Astrocyte (in vitro differentiated cells and primary cell): ENCODE measurements around the gene PLAC1.

ENCODE experiments used
- EZH2 ChIP-seq: IDR thresholded peaks from 2 replicates; pipeline ENCODE4 v1.6.1; 2012; ENCODE audit warnings: mild to moderate bottlenecking, low read length, inconsistent platforms; ENCODE audit not compliant: insufficient read depth
- TF ChIP-seq, protein P1 (sequence below): IDR thresholded peaks from 2 replicates; pipeline ENCODE4 v1.5.1; 2011; ENCODE audit warnings: low read depth, mild to moderate bottlenecking, inconsistent platforms, low read length, moderate library complexity; ENCODE audit not compliant: insufficient read depth

DNA sequence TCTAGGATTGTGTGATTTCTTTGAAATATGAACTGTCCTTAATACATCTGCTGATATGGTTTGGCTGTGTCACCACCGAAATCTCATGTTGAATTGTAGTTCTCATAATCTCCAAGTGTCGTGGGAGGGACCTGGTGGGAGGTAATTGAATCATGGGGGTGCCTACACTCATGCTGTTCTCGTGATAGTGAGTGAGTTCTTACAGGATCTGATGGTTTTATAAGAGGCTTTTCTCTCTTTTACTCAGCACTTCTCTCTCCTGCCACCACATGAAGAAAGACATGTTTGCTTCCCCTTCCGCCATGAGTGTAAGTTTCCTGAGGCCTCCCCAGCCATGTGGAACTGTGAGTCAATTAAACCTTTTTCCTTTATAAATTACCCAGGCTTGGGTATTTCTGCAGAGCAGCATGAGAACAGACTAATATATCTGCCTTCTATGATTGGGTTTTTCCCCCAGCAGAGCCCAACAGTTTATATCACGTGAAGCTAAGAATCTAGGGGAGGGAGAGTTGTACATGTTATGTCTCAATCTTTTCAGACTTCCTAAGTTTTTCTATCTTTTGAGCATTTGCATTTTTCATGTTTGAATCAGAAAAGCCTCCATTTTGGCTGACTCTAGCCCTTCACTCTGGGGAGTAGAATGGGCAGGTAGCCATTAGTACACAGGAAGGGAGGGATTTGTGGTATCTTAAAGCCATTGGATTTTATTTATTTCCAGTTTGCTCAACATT is 58.9 kb downstream of the PLAC1 start:
- TF ChIP-seq, protein P1, sequence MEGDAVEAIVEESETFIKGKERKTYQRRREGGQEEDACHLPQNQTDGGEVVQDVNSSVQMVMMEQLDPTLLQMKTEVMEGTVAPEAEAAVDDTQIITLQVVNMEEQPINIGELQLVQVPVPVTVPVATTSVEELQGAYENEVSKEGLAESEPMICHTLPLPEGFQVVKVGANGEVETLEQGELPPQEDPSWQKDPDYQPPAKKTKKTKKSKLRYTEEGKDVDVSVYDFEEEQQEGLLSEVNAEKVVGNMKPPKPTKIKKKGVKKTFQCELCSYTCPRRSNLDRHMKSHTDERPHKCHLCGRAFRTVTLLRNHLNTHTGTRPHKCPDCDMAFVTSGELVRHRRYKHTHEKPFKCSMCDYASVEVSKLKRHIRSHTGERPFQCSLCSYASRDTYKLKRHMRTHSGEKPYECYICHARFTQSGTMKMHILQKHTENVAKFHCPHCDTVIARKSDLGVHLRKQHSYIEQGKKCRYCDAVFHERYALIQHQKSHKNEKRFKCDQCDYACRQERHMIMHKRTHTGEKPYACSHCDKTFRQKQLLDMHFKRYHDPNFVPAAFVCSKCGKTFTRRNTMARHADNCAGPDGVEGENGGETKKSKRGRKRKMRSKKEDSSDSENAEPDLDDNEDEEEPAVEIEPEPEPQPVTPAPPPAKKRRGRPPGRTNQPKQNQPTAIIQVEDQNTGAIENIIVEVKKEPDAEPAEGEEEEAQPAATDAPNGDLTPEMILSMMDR, result no peak
- TF ChIP-seq EZH2, result no peak
